IPS DF 4.7 (cell line): ENCODE data around the gene TLCD3A.

ENCODE experiments used
- DNase-seq: peaks from one replicate; pipeline ENCODE4 v3.0.0-alpha.2; 2013; ENCODE audit warnings: low spot score; ENCODE audit errors: extremely low read depth

The TLCD3A gene

DNA sequence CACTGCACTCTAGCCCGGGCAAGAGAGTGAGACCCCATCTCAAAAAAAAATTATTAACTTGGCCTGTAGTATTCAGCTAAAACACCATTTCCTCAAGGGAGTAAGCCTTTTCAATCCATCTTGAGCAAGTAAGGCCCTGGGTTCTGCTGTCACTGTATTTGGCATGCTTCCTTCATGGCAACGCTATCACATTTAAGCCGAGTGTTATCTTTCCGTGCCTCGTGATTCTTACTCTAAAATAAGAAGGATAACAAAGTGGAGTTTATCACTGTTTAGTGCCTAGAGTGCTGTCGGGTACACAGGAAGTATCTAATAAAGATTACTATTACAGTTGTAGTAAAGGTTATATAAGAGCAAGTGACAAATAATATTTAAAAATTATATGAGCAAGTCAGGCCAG lies 26.5 kb upstream of the TLCD3A start:
- no peak for DNase-seq

- DNase-seq: no peak
These were observed 24.3 kb upstream of the TLCD3A start for GRCh38 chr17:708132-708531.

DNA sequence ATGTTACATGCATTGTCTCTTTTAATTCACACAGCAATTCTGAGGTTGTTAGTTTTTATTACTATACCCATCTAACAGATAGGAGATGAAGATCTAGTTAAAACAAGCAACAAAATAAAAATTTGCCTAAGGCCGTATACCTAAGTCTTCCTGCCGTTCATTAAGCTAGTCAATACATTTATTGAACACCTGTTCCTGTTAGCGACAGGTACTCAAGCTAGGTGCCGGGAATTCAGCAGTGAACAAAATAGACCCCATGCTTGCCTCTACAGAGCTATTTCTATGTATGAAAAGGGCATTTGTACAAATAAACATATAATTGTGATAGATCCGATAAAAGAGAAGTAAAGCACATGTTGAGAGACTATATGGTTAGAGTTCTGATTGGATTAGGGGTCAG lies 14.3 kb upstream of the TLCD3A start:
- DNase-seq: no peak

DNA sequence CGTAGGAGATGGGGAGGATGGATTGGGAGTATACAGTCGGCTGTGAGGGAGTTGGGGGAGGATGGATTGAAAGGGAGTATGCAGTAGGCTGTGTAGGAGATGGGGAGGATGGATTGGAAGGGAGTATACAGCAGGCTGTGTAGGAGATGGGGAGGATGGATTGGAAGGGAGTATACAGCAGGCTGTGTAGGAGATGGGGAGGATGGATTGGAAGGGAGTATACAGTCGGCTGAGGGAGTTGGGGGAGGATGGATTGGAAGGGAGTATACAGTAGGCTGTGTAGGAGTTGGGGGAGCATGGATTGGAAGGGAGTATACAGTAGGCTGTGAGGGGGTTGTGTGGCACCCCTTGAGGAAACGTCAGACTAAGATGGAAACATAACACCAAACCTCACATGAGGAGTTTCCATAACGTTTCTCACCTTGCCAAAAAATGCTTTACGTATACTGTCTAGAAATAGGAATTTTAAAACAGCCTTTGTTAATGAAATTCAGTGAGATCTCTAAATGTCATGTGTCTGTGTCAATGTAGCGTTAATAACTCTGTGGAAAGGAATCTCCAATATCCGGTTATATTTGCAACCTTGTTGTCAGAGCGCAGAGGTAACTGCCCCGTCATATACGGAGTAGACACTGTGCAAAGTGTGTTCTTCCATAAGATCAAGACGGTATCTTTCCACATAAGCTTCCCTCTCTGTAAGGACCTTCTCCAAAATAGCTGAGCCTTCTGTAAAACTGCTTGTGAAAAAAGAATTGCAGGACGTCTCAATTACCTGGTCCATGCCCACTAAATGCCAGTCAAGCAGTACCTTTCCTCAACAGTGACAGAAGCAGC lies 11.5 kb upstream of the TLCD3A start:
- DNase-seq: no peak

- no peak for DNase-seq
These were observed 10.9 kb upstream of the TLCD3A start for GRCh38 chr17:721540-721937.

GRCh38 chr17:725084-725483 lies 7.3 kb upstream of the TLCD3A start:
- no peak for DNase-seq

DNA sequence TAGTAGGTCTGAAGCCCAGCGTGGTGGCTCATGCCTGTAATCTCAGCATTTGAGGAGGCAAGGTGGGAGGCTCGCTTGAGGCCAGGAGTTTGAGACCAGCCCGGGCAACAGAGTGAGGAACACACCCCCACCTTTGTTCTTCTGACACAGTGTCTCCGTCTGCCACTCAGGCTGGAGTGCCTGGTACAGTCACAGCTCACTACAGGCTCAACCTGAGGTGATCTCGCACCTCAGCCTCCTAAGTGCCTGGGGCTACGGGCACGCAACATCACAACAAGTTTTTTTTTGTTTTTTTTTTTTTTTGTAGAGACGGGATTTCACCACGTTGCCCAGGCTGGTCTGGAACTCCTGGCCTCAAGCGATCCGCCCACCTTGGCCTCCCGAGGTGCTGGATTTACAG lies 6.7 kb upstream of the TLCD3A start:
- no peak for DNase-seq

DNA sequence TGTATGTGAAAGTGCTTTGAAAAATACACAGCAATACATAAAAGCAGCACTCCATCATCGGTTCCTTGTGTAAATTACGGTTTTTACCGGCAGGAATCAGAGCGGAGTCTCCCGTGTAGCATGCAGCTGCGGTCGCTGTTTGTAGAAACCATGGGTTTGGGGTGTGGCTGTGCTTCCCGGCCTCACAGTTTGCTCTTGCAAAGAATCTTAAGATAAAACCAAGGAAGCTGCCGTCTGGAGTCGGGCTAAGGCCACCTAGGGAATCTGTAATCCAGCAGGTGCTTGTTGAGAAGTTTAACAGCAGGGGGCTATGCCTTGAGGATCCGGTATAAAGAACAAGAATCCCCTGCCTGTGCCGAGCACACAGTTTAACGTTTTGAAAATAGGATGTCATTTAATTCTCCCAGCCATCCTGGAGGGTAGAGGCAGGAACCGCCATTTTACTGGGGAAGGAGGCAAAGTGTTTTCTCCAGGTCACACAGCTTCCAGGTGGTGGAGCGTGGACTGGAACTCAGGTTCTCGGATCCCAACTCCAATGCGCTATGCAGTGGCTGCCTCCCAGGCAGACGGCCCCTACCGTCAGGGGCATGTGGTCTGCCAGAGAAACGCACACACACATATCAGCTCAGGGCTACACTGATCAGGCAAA lies 6.0 kb upstream of the TLCD3A start:
- no peak for DNase-seq

DNA sequence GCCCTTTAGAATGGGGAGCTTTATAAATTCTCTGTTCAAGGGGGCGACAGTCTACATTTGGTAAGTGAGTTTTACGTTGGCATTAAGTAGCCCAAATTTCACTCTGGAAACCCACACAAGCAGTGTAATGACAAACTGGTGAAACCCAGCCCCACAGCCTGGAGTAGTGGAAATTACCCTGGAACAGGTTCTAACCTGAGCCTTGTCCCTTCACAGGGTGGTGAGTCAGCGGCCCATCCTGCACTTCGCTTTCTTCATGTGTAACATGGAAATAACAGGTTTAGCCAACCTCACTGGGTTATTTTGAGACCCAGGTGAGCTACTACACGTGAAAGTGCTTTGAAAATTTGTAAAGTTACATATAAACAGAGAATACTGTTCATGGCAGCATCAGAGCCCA lies 3.5 kb upstream of the TLCD3A start:
- DNase-seq: no peak

DNA sequence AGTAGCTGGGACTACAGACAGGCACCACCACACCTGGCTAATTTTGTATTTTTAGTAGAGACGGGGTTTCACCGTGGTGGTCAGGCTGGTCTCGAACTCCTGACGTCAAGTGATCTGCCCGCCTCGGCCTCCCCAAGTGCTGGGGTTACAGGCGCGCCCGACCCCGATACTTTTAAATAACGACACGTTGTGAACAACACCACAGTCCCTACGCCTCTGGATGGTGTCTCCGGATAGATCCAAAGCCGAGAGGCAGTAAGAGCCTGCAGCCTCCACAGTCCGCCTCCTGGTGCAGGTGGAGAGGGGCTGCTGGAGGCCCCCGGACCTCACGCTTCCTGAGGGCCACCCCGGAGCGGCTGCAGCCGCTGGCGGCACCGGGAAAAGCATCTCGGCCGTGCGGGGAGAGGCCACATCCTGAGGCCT lies 741 bp upstream of the TLCD3A start:
- no peak for DNase-seq

DNA sequence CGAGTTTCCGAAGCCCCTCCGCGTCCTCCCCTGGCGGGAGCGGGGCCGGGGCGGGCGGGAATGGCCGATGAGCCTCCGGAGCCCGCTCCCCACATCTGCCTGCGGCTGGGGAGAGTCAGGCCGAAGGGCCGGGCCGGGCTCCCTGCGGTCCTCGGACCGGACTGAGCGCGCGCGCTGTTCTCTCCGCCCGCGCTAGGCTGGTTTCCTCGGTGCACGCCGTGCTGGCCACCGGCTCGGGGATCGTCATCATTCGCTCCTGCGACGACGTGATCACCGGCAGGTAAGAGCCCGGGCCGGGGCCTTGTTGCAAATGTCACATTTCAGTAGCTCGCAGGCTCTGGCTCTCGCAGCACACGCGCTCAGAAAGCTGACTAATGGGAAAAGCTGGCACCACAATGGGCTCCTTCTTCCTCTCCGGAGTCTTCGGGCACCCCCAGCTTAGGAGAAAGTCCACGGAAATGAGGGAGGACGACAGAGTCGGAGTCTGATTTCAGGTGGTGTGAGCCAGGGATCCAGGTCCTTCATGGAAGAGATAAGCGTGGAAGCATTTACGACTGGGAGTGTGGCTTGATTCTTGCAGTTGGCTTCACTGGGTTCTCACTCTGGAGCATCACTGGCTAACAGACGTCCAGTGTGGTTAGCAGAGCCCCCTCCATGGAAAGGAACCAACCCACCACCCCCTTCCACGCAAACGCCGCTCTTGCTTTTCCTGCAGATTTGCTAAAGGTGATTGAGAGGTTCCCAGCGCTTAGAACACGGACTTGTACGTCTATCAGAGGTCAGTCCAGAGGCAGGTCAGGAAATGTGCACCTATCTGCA lies 715 bp downstream of the TLCD3A start:
- DNase-seq: no peak

DNA sequence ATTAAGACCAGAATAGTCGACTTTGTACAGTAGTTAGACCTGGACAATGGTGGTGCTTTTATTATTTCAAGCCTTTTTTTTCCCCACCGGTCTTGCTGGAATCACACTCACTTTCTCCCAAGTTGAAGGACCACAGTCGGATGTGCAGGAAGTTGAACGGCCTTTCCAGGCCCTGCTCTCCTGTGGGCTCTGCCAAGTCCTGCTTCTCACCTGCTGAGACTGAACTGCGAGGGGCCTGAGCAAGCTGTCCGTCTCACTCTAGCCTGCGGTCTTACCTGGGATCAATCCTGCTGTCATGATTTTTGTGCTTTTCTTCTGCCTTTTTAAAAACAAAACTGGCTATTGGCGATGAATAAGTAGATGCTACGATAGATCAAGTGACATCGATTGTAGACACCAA lies 1.3 kb downstream of the TLCD3A start:
- no peak for DNase-seq

GRCh38 chr17:737561-738113 lies 5.2 kb downstream of the TLCD3A start:
- no peak for DNase-seq

DNA sequence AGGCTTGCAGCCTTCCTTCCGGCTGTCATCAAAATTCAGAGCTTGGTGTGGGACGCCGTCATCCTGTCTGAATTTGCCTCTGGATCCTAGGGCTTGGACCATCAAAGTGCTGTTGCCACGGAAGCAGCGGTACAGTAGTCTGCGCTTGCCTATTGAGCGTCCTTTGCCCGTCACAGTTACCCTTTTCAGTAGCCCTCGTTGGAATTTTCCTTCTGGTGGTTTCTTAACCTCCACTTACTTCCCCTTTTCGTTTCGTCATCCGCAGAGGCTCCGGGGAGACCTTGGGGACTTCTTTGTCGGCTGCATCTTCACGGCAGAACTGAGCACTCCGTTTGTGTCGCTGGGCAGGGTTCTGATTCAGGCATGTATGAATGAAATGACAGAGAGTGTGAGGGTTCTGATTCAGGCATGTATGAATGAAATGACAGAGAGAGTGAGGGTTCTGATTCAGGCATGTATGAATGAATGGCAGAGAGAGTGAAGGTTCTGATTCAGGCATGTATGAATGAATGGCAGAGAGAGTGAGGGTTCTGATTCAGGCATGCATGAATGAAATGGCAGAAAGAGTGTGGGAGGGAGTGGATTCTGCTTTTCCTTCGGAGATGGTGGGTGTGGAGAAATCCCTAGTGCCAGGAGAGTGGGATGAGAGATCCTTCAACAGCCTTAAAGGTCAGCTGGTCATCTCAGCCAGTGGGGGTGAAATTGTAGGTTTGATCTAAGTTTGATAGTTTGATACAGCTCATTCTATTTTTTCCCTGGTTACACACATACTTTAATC lies 8.0 kb downstream of the TLCD3A start:
- no peak for DNase-seq

- no peak for DNase-seq
These were observed 9.9 kb downstream of the TLCD3A start for GRCh38 chr17:742147-742793.

GRCh38 chr17:743139-743538 lies 10.7 kb downstream of the TLCD3A start:
- no peak for DNase-seq

DNA sequence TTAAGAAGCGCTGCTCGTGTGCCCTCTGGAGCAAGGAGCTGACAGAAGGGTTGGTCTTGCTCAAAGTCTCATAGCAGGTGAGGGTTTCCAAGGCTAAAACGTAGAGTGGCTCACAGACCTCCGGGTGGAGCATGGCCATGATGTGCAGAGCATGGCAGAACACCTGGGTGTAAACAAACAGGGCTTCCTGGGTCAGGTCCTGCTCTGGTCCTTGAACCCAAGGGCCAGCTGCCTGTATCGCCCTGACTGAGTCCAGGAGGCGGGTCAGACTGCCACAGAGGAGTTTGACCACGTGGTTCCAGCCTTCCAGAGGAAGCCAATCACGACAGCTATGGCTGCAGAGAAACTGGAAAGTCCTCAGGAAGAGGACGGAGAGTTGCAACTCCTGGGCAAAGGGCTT lies 12.5 kb downstream of the TLCD3A start:
- DNase-seq: no peak

DNA sequence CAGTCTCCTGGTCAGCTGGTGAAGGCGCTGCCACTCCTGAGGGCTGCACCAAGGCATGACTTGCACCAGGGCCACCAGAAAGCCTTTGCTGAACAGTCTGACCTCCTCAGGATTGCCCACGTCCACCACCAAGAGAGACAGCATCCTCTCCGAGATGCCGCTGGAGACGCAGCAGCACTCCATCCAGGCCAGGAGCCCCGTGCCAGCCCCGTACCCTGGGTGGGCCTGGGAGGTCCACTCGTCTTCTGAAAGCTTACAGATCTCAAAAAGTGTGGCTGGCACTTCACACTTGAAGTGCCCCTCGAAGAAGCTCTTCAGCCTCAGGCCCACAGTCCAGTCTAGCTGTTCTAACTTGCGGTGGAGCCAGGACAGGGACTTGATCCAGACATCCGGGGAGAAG lies 13.0 kb downstream of the TLCD3A start:
- DNase-seq: no peak

DNA sequence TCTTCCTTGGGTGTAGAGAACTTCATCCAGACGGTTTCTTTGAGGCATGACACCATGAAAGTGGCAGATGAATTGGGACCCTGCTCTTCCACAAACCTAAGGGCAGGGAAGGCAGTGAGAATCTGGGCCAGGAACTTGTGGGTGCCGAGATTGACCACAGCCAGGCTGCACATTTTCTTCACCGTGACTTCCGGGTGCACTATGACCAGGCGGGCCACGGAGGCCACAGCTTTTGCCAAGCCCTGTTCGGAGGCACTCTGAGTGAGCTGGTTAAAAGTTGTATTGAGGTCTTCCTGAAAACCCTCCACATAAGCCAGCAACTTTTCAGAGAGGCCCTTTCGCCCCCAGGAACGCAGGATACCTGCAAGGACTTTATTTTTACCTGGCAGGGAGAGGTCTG lies 13.8 kb downstream of the TLCD3A start:
- no peak for DNase-seq

DNA sequence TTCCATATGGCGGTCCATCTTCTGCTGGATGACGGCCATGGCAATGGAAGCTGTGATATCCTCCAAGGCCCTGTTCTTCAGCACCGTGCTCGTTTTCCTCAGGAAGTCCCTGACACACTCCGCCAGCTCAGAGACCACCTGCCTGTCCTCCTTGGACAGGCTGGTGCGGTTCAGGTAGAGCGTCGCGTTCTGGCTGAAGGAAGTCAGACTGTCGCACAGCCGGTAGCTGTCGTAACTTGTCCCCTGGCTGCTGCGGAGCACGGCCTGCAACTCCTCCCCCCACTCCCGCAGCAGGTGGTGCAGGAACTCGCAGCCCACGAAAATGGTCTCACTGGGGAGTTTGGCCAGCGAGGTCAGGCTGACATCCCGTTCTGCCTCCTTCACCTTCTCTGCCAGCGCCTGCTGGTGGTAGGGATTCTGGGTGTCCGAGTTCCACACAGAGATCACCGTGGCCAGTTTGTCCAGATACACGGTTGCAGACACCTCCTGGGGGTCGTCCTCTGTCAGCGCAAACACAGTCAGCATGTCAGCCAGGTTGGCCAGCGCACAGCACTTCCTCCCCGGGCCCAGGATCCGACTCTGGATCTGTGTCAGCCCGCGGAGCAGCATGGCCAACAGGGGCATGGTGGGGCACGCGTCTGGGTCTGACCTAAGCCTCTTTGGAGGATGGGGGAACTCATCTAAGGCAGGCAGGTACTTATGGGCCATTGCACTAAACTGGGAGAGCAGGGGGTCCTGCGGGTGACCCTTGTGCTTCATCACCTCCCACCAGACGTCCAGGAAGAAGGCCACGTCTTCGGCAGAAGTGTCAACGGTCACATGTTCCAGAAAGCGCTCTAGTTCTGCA lies 14.6 kb downstream of the TLCD3A start:
- DNase-seq: no peak
